NB4 (cell line): ENCODE measurements around the gene CCL8.

Experiments used
- CTCF ChIP-seq: IDR thresholded peaks from one replicate; pipeline ENCODE4 v1.5.1; 2012; ENCODE audit warnings: low read depth, low read length
- MAX ChIP-seq: IDR thresholded peaks from 2 replicates; pipeline ENCODE4 v1.6.1; 2011; ENCODE audit warnings: low read depth, low read length
- POLR2A ChIP-seq: IDR thresholded peaks from 2 replicates; pipeline ENCODE4 v1.6.1; 2011; ENCODE audit warnings: mild to moderate bottlenecking; ENCODE audit not compliant: insufficient read length; ENCODE audit errors: extremely low read depth

- TF ChIP-seq CTCF = no peak
- TF ChIP-seq MAX = no peak
- no peak for TF ChIP-seq POLR2A
These were observed 2.7 kb downstream of the CCL8 start for GRCh38 chr17:34321964-34322363.
